HFF-Myc (cell line): Measurements from ENCODE around the gene EPHA6.
"Not testable (repeated sequence)": the region's sequence is repeated elsewhere in the genome, so short reads cannot be mapped to it uniquely, and the experiment has no call there.

ENCODE experiments used
- DNase-seq: peaks from one replicate; pipeline ENCODE4 v3.0.0-alpha.2; 2011; ENCODE audit warnings: low read depth; ENCODE audit errors: extremely low read depth
- H3K4me3 ChIP-seq: replicated peaks from 2 replicates; pipeline ENCODE4 v1.5.1; 2011; ENCODE audit warnings: low read depth, mild to moderate bottlenecking, control low read depth, low read length
- CTCF ChIP-seq: IDR thresholded peaks from 2 replicates; pipeline ENCODE4 v1.5.1; 2012; ENCODE audit warnings: mild to moderate bottlenecking, low read depth, low read length, control low read depth; ENCODE audit errors: missing control alignments

Gene EPHA6

DNA sequence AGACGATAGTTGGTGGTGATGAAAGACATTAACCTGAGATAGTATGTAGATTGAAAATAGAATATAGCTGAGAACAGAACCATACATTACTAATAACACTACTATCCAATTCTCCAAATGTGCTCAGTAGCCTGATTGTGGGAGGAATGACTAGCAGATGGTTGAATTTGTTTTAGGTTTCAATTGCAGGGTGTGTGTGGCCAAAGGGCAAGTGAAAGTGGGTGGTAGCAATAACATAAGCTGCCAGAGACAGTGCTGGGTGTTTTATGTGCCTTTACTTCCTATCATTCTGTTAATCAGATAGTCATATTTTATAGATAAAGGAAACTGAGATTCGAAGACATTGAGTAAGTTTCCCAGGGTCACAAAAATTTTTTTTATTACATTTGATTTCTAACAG lies 700.7 kb downstream of the EPHA6 start:
- no peak for TF ChIP-seq CTCF
- H3K4me3 ChIP-seq: no peak overlapping the region
- no peak for DNase-seq

GRCh38 chr3:97530691-97531090 lies 716.3 kb downstream of the EPHA6 start:
- no peak overlapping the region for H3K4me3 ChIP-seq
- no peak for DNase-seq
- TF ChIP-seq CTCF: no peak

GRCh38 chr3:97547573-97547972 lies 733.2 kb downstream of the EPHA6 start:
- not testable (repeated sequence) for DNase-seq, H3K4me3 ChIP-seq

DNA sequence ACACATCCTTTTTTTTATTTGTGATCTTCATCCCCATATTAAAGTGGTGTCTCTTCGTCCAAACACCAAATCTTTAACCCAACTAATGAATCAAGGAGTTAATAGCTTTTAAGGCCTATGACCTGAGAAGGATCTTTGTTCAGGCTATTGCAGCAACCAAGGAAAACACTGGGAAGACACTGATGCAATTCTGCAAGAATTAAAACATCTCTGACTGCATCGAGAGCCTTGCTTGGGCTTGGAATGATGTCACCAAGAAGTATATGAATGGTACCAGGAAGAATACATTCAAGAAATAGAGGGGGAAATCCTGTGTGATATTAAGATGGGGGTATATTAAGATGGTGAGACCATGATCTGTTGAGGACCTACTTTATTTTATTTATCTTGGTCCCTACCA lies 736.0 kb downstream of the EPHA6 start:
- no peak for TF ChIP-seq CTCF
- H3K4me3 ChIP-seq: no peak overlapping the region
- no peak for DNase-seq

DNA sequence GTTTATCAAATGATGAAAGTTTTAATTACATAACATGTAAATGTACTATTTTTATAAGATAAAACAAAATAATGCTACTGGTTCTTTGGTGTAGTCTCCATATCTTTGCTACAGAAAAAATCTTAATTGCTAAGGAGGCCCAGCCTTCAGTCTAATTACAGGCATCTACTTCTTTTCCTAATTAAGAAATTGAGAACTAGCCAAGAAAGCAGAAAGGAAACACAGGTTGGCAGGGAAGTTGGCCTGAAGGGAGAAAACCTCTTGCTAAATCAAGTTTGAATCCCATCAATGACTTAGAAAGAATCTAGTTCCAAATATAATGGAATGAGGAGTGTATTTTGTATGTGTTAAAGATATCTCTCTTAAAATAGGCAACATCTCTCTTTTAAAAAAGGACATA lies 737.8 kb downstream of the EPHA6 start:
- no peak for DNase-seq
- no peak overlapping the region for H3K4me3 ChIP-seq
- TF ChIP-seq CTCF: no peak

DNA sequence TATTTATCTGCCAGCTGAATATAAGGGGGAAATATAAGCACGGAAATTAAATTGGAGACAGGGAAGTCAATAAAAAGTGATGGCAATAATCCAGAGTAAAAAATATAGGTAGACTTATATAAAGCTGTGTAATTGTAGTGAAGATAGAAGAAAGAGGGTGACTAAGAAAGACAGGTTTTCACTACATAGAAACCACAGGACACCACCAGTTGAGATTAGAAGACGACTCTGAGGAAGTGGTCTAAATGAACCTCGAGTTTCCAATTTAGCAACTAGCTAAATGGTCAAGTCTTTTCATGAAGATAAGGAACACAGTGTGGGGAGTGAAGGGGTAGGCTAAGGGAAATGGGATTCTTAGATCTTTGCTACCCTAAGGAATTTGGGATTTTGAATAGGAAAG lies 761.3 kb downstream of the EPHA6 start:
- no peak for DNase-seq
- H3K4me3 ChIP-seq: no peak overlapping the region
- TF ChIP-seq CTCF: no peak

DNA sequence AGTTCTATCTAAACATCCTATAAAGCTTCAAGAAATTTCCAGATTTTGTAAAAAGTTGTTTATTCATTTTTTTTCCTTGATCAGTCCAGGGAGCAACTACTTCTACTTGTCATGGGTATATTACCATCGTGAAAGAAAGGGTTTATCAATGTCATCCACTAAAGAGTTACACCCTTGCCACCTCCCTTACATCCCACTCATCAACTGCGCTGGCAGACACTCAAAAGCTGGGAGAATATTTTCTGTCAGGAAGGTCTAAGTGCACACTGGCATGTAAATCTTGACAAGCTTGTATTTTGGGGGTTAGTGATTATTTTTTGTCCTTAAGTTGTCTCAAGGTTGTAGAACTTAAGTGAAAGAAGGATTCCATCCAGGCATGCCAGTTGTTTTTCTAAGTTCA lies 761.8 kb downstream of the EPHA6 start:
- no peak for TF ChIP-seq CTCF
- H3K4me3 ChIP-seq: no peak overlapping the region
- DNase-seq: no peak
